22Rv1 (cell line): ENCODE data around the gene PFKL.
"Not testable (repeated sequence)": the region's sequence is repeated elsewhere in the genome, so short reads cannot be mapped to it uniquely, and the experiment has no call there.

Experiments used
- H3K27ac ChIP-seq: fragments of 450-650 bp; 2 replicates; pipeline ENCODE4 v1.5.1; 2017
- ZFX ChIP-seq: fragments of 450-650 bp; IDR thresholded peaks from 2 replicates; pipeline ENCODE4 v1.6.1; 2017; ENCODE audit warnings: antibody characterized with exemption, borderline replicate concordance
- TF ChIP-seq, protein P1 (sequence below): fragments of 450-650 bp; IDR thresholded peaks from 2 replicates; pipeline ENCODE4 v1.5.1; 2017; ENCODE audit warnings: mild to moderate bottlenecking

Gene PFKL

DNA sequence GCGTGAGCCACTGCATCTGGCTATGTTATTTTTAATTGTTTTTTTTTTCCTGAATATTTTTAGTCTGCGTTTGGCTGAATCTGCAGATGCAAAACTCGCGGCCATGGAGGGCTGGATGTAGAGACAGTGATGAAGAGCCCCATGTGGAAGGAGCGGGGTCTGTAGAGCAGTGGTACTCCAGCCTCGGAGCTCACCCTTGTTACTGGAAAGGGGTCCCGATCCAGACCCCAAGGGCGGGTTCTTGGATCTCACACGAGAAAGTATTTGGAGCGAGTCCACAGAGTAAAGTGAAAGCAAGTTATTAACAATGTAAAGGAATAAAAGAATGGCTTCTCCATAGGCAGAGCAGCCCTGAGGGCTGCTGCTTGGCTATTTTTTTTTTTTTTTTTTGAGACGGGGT lies 56.3 kb downstream of the PFKL start:
- no peak for TF ChIP-seq ZFX
- TF ChIP-seq, protein P1, sequence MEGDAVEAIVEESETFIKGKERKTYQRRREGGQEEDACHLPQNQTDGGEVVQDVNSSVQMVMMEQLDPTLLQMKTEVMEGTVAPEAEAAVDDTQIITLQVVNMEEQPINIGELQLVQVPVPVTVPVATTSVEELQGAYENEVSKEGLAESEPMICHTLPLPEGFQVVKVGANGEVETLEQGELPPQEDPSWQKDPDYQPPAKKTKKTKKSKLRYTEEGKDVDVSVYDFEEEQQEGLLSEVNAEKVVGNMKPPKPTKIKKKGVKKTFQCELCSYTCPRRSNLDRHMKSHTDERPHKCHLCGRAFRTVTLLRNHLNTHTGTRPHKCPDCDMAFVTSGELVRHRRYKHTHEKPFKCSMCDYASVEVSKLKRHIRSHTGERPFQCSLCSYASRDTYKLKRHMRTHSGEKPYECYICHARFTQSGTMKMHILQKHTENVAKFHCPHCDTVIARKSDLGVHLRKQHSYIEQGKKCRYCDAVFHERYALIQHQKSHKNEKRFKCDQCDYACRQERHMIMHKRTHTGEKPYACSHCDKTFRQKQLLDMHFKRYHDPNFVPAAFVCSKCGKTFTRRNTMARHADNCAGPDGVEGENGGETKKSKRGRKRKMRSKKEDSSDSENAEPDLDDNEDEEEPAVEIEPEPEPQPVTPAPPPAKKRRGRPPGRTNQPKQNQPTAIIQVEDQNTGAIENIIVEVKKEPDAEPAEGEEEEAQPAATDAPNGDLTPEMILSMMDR: no peak
- no peak overlapping the region for H3K27ac ChIP-seq

DNA sequence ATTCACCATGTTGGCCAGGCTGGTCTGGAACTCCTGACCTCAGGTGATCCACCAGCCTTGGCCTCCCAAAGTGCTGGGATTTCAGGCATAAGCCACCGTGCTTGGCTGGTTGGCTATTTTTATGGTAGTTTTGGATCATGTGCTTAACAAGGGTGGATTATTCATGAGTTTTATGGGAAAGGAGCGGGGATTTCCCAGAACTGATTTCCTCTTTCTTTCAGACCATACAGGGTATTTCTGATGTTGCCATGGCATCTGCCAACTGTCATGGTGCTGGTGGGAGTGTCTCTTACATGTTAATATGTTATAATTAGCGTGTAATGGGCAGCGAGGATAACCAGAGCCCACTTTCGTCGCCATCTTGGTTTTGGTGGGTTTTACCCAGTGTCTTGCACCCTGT lies 56.8 kb downstream of the PFKL start:
- TF ChIP-seq, protein P1: no peak
- no peak for TF ChIP-seq ZFX
- no peak overlapping the region for H3K27ac ChIP-seq

DNA sequence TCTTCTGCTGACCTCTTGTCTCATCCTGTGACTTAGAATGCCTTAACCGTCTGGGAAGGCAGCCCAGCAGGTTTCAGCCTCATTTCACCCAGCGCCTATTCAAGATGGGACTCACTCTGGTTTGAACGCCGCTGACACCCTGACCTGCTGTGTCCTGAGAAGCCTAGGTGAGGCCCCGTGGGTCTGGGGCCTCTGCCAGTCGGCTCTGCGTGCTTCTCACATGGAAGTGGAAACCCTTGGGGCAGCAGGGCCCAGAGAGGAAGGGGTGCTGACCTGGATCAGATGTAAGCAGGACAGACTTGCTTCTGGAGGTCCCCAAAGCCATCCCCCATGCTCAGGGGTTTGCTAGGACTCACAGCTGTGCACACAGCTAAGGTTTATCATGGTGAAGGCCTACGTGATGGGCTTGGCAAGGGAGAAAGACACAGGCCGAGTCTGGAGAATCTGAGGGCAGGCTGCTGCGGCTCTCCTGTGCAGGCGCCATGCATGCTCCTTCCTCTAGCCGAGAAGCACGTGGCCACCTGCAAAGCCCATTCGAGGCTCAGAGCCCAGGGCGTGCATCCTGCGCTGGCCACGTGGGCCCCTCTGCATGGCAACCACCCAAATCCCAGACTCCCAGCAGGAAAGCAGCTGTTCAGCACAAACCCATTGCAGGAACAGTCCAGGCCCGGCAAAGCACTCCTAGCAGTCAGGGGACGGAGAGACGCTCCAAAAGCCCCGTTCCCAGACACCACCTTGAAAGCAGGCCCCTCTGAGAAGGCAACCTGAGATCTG lies 57.4 kb downstream of the PFKL start:
- H3K27ac ChIP-seq: no peak overlapping the region

DNA sequence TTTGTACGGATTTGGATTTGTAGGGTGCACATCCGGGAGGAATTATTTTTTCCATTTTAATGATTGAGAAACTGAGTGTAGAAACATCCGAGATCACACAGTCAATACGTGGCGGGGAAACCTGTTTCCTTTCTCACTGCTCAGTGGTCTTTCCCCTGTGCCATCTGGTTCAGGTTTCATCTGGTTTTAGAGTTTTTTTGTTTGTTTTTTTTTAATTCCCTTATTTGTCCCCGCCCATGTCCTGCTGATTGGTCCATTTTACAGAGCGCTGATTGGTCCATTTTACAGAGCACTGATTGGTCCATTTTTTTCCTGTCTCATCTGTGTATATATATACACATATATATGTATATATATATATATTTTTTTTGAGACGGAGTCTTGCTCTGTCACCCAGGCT lies 59.5 kb downstream of the PFKL start:
- TF ChIP-seq ZFX: no peak
- TF ChIP-seq, protein P1: no peak
- no peak overlapping the region for H3K27ac ChIP-seq

More for the DNA sequence above, 57.4 kb downstream of the PFKL start:
- TF ChIP-seq, protein P1: no peak
- no peak for TF ChIP-seq ZFX

DNA sequence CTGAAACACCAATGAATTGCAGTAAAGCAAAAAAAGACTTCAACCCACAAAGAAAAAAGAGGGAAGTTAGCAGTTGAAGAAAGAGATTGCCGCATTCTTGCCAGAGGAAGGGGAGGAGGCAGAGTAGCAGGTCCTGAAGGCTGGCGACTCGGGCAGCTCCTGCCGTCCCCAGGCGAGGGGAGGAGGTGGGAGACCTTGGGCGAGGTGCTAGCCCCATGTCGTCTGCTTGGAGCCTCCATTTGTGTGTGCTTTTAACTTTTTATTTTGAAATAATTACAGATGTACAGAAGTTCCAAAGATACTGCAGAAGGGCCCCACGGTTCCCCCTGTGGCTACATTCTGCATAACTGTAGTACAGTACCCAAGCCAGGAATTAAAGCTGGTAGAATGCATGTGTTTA lies 60.3 kb downstream of the PFKL start:
- TF ChIP-seq ZFX: no peak
- TF ChIP-seq, protein P1: no peak
- H3K27ac ChIP-seq: no peak overlapping the region

DNA sequence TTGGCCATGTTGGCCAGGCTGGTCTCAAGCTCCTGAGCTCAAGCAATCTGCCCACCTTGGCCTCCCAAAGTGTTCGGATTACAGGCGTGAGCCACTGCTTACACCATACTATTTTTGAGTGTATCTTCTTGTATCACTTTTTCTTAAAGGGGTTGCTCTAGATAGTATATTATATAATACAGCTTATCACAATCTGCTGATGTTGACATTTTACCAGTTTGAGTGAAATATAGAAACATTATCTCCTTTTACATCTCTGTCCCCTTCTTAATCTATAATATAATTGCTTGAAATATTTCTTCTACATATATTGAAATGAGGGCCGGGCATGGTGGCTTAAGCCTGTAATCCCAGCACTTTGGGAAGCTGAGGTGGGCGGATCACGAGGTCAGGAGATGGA lies 62.0 kb downstream of the PFKL start:
- H3K27ac ChIP-seq: not testable (repeated sequence)

DNA sequence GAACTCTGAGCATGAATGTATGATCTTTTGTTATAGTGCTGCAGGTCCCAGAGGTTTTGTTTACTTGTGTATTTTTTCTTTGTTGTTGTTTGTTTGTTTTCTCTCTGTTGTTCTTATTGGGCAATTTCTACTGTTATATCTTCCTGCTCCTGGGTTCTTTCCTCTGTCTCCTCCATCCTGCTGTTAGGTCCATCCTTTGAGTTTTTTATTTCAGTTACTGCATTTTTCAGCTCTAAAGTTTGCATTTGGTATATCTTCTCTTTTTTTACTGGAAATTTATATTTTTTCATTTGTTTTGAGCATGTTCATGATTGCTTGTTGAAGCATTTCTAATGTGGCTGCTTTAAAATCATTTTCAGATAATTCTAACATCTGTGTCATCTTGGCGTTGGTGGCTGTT lies 63.4 kb downstream of the PFKL start:
- no peak for TF ChIP-seq ZFX
- TF ChIP-seq, protein P1: no peak

More for the DNA sequence above, 63.4 kb downstream of the PFKL start:
- H3K27ac ChIP-seq: no peak overlapping the region
